Activated CD8-positive, alpha-beta T cell treated with anti-CD3 and anti-CD28 coated beads for 36 hours (primary cell): Measurements from ENCODE around the gene ACTR2. TPM values are rescaled to one million over a fixed set of nuclear protein-coding genes. Genes with fewer than 3 reads are reported as not detected.
"Not testable (repeated sequence)": the region's sequence is repeated elsewhere in the genome, so short reads cannot be mapped to it uniquely, and the experiment has no call there.

Experiments used
- ATAC-seq: fragments of 200-7000 bp; cut with Tn5 transposase; one replicate; pipeline ENCODE4 v1.10.0; 2021; ENCODE audit warnings: mild to moderate bottlenecking, moderate library complexity
- CTCF ChIA-PET: fragments of 350-600 bp; sonication (Branson Sonifier 250); formaldehyde crosslinking; loops from one replicate; lab custom pipeline; 2021; ENCODE audit warnings: antibody characterized with exemption; lab: Charles Lee
- POLR2A ChIA-PET: fragments of 350-600 bp; sonication (Branson Sonifier 250); formaldehyde crosslinking; loops from one replicate; lab custom pipeline; 2021; ENCODE audit warnings: antibody characterized with exemption; lab: Charles Lee
- DNase-seq: peaks from one replicate; pipeline ENCODE4 v3.0.0-alpha.2; 2020
- H3K27ac Mint-ChIP-seq: one replicate; pipeline ENCODE4 v1.8.0; 2021; ENCODE audit warnings: mild to moderate bottlenecking, mixed read lengths
- H3K27me3 Mint-ChIP-seq: one replicate; pipeline ENCODE4 v1.8.0; 2021; ENCODE audit warnings: mixed read lengths
- H3K36me3 Mint-ChIP-seq: one replicate; pipeline ENCODE4 v1.8.0; 2021; ENCODE audit warnings: low read depth, mixed read lengths
- H3K4me1 Mint-ChIP-seq: one replicate; pipeline ENCODE4 v1.8.0; 2021; ENCODE audit warnings: low read depth, mixed read lengths
- H3K4me3 Mint-ChIP-seq: one replicate; pipeline ENCODE4 v1.8.0; 2021; ENCODE audit warnings: mild to moderate bottlenecking, moderate library complexity, mixed read lengths
- H3K9me3 Mint-ChIP-seq: one replicate; pipeline ENCODE4 v1.8.0; 2021; ENCODE audit warnings: mixed read lengths
- CTCF ChIP-seq: fragments of 200-600 bp; IDR thresholded peaks from one replicate; pipeline ENCODE4 v1.8.0; 2022; ENCODE audit warnings: antibody characterized with exemption, mild to moderate bottlenecking
- intact Hi-C: fragments of 100-400 bp; cut with micrococcal nuclease; formaldehyde crosslinking; loops from one replicate; pipeline ENCODE4 v1.10.0; 2022
- total RNA-seq, 2 experiments: library from RNA; stranded (reverse); gene quantifications; one replicate each; pipeline ENCODE4 v1.2.3, GENCODE V29; 2021

ACTR2 gene
- total RNA-seq, 2 experiments from 2014 or later, result 331 to 341 TPM

GRCh38 chr2:65311596-65311995 lies 84.0 kb downstream of the ACTR2 start:
- no peak overlapping the region for H3K4me3 Mint-ChIP-seq
- POLR2A ChIA-PET, result no interaction called here

GRCh38 chr2:65313126-65313953 lies 85.7 kb downstream of the ACTR2 start:
- Mint-ChIP-seq H3K4me1 (no peaks in the 10 kb centered on the region), H3K4me3 (no peak overlapping the region), H3K27me3 (no peaks in the 10 kb centered on the region), H3K36me3 (peaks cover 12% of the 10 kb centered on the region), H3K9me3 (no peaks in the 10 kb centered on the region), H3K27ac (no peak overlapping the region)
- POLR2A ChIA-PET, result no interaction called here
- intact Hi-C loops, result no loop called here
- no peak for DNase-seq
- no peak for ATAC-seq
- no peak for TF ChIP-seq CTCF
- CTCF ChIA-PET, result interaction anchor here (1.1 to 2.7 kb wide), 2 partner anchors 8 to 16 kb away, joined by 3 to 7 read pairs; no protein-coding TSS in a partner anchor

More at GRCh38 chr2:65311596-65311995, 84.0 kb downstream of the ACTR2 start:
- no peaks in the 10 kb centered on the region for H3K4me1 Mint-ChIP-seq
- no peaks in the 10 kb centered on the region for H3K27me3 Mint-ChIP-seq
- ATAC-seq (no peak), DNase-seq (no peak)
- peaks cover 12% of the 10 kb centered on the region for H3K36me3 Mint-ChIP-seq
- CTCF ChIA-PET, result interaction anchor here (1.0 to 2.7 kb wide), 2 partner anchors 10 kb away, joined by 3 to 7 read pairs; no protein-coding TSS in a partner anchor
- intact Hi-C loops, result no loop called here
- no peak overlapping the region for H3K27ac Mint-ChIP-seq
- H3K9me3 Mint-ChIP-seq, result no peaks in the 10 kb centered on the region
- no peak for TF ChIP-seq CTCF

DNA sequence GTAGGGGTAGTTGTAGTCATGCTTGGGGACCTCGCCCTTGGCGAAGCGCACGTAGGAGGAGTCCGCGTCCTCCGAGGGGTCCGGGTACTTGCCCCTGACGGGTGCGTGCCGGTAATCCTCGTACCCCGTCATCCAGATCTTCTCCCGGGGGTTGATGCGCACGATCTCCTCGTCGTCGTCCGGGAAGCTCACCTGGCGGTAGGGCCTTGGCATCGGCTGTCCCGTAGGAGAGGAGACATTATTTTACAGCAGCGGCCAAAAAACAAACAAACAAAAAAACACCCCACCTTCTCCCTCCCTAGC lies 86.3 kb downstream of the ACTR2 start:
- intact Hi-C loops, result no loop called here
- Mint-ChIP-seq H3K27me3 (no peaks in the 10 kb centered on the region), H3K9me3 (no peaks in the 10 kb centered on the region), H3K4me1 (peaks cover 2% of the 10 kb centered on the region), H3K36me3 (peaks cover 12% of the 10 kb centered on the region), H3K27ac (no peak overlapping the region), H3K4me3 (no peak overlapping the region)
- ATAC-seq (no peak), DNase-seq (no peak)
- ChIA-PET POLR2A (no interaction called here), CTCF (no interaction called here)
- no peak for TF ChIP-seq CTCF

- ChIA-PET POLR2A (no interaction called here), CTCF (no interaction called here)
- intact Hi-C loops, result no loop called here
- Mint-ChIP-seq H3K4me3 (no peak overlapping the region), H3K27ac (no peak overlapping the region), H3K36me3 (peaks cover 12% of the 10 kb centered on the region), H3K4me1 (peaks cover 11% of the 10 kb centered on the region), H3K9me3 (no peaks in the 10 kb centered on the region), H3K27me3 (no peaks in the 10 kb centered on the region)
- no peak for TF ChIP-seq CTCF
- ATAC-seq (no peak), DNase-seq (no peak)
Measured at GRCh38 chr2:65314801-65315441, 87.3 kb downstream of the ACTR2 start.

DNA sequence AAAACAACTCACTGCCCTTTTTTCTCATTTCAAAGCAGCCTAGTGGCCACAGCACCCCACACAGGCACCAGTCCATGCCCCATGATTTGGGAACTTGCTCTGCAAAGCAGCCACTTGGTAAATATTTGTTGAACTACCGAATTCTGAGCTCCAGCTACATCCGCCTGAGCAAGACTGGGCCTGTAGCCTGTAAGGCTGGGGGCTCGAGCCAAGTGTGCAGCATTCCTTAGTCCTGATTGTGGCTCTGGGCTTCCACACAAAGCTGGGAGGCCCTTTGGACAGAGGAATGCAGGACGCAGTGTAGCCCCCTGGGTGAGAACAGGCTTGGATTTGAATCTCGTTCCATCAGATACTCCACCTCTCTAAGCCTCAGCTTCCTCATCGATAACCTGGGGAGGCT lies 88.4 kb downstream of the ACTR2 start:
- no peak overlapping the region for H3K27ac Mint-ChIP-seq
- intact Hi-C loops, result no loop called here
- DNase-seq (no peak), ATAC-seq (no peak)
- CTCF ChIA-PET, result interaction anchor here (1.3 to 1.9 kb wide), 2 partner anchors 13 to 16 kb away, joined by 3 to 4 read pairs; no protein-coding TSS in a partner anchor
- no peaks in the 10 kb centered on the region for H3K27me3 Mint-ChIP-seq
- no peaks in the 10 kb centered on the region for H3K9me3 Mint-ChIP-seq
- peaks cover 12% of the 10 kb centered on the region for H3K36me3 Mint-ChIP-seq
- H3K4me3 Mint-ChIP-seq, result no peak overlapping the region
- POLR2A ChIA-PET, result no interaction called here
- TF ChIP-seq CTCF, result no peak
- H3K4me1 Mint-ChIP-seq, result peaks cover 20% of the 10 kb centered on the region

DNA sequence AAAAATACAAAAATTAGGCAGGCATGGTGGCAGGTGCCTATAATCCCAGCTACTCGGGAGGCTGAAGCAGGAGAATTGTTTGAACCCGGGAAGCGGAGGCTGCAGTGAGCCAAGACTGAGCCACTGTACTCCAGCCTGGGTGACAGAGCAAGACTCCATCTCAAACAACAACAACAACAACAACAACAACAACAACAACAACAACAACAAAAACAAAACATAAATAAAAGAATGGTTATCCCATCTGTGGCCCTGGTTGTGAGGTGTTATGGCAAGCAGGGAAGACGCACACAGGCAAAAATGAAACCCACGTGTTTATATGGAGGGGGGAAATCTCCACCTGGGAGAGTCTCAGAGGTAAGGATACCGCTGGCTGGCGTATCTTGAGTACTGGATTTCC lies 89.7 kb downstream of the ACTR2 start:
- intact Hi-C loops, result not testable (repeated sequence)

More for the DNA sequence above, 89.7 kb downstream of the ACTR2 start:
- H3K27ac Mint-ChIP-seq, POLR2A ChIA-PET, H3K4me3 Mint-ChIP-seq, H3K27me3 Mint-ChIP-seq, H3K9me3 Mint-ChIP-seq, ATAC-seq, DNase-seq: not testable (repeated sequence)
- Mint-ChIP-seq H3K36me3 (peaks cover 12% of the 10 kb centered on the region), H3K4me1 (peaks cover 20% of the 10 kb centered on the region)
- CTCF ChIA-PET, result interaction anchor here (1.3 to 1.9 kb wide), 2 partner anchors 12 to 17 kb away, joined by 3 to 4 read pairs; no protein-coding TSS in a partner anchor
